Measurements from ENCODE around the gene C7orf33.
"Not testable (repeated sequence)": the region's sequence is repeated elsewhere in the genome, so short reads cannot be mapped to it uniquely, and the experiment has no call there.

Gene C7orf33

DNA sequence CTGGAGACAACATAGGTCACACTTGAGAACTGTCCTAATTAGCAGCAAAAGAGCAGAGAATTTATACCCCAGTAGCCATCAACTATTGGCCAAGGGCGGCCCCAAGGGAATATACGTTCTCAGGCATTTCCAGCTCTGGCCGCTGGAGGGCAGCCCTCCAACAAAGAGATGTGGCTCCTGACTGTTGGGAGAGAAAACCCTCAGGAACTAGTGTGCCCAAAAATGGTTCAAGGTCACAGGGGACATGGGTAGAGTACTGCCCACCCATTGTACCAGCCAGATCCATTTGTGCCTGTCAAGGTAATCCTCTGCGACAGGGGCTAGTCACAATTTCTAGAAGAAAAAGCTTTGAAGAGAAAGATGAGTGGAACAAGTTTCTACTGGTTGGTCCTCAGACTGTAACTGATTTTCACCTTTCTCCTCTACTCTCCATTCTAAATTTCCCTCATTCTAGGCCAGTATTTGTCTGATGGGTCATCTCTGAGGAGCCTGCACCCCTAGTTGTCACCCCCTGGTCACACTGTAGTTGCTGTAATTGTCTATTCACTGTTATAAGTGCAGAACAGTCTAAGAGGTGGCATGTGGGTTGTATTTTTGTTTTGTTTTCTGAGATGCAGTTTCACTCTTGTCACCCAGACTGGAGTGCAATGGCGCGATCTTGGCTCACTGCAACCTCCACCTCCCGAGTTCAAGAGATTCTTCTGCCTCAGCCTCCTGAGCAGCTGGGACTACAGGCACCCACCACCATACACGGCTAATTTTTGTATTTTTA, 14.7 kb upstream of the C7orf33 start:
- H3K4me3 ChIP-seq (ENCODE audit: low read depth, low read length): no peak overlapping the region
- peak; percentile 11 for DNase-seq (ENCODE audit: low read depth)

DNA sequence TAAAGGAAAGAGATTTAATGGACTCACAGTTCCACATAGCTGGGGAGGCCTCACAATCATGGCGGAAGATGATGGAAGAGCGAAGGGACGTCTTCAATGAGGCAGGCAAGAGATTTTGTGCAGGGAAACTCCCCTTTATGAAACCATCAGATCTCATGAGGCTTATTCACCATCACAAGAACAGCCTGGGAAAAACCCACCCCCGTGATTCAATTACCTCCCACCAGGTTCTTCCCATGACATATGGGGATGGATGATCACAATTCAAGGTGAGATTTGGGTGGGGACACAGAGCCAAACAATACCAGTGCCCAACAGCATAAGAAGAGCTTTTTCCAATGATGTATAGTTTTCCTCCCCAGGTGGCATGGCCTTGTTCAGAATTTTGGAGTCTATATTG, 11.2 kb upstream of the C7orf33 start:
- no peak for DNase-seq (ENCODE audit: low read depth)

DNA sequence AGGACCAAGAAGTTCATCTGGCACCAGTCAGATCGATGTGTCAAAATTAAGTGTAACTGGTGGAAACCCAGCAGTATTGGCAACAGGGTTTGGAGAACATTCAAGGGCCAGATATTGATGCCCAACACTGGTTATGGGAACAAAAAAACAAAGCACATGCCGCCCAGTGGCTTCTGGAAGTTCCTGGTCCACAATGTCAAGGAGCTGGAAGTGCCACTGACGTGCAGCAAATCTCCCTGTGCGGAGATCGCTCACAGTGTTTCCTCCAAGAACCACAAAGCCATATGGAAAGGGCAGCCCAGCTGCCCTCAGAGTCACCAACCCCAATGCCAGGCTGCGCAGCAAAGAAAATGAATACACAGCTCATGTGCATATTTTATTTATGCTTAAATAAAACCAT, 10.1 kb upstream of the C7orf33 start:
- DNase-seq (ENCODE audit: low read depth): no peak
- no peak overlapping the region for H3K4me3 ChIP-seq (ENCODE audit: low read depth, low read length)

More for the DNA sequence above, 11.2 kb upstream of the C7orf33 start:
- H3K4me3 ChIP-seq (ENCODE audit: low read depth, low read length): no peak overlapping the region

- no peak overlapping the region for H3K4me3 ChIP-seq (ENCODE audit: low read depth, low read length)
- no peak for DNase-seq (ENCODE audit: low read depth)
Observed at GRCh38 chr7:148581624-148582023, 8.9 kb upstream of the C7orf33 start.

DNA sequence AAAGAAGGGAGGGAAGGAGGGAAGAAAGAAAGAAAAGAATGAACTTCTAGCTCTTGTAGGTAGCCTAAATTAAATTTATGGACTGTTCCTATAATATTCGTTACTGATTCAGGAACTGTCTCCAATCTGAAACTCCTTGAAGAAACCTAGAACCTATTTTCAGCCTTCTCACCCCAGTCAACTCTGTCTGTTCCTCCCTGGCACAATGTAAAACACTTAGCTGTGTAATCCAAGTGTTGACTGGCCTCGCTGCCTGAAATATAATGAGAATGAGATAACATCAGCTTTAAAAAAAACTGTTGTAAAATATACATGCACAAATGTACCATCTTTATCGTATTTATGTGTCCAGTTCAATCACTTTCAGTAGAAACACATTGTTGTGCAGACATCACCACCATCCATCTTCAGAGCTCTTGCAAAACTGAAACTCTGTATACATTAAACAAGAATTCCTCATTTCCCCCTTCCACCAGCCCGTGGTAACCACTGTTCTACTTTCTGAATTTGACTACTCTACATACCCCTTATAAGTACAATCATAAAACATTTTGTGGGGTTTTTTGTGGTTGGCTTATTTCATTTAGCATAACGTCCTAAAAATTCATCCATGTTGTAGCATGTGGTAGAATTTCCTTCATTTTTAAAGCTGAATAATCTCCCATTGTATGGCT, 6.3 kb upstream of the C7orf33 start:
- H3K4me3 ChIP-seq (ENCODE audit: low read depth, low read length): no peak overlapping the region
- DNase-seq (ENCODE audit: low read depth): no peak

DNA sequence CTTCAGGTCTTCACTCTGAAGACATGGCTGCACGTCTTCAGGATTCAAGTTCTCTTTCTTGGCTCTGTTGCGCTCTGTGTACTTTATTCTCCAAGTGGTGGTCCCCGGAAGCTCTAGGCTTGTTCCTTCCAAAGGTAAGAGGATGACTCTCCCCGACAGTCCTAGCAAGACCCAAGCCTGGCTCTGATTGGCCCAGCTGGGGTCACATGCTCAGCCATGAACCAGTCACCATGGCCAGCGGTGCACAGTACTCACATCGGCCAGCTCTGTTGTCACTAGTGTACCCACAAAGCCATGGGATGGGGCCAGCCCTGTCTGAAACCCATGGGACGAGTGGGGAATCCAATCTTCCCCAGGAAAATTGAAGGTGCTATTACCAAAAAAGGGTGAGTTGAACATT, 5.2 kb upstream of the C7orf33 start:
- H3K4me3 ChIP-seq (ENCODE audit: low read depth, low read length): no peak overlapping the region
- DNase-seq (ENCODE audit: low read depth): no peak

DNA sequence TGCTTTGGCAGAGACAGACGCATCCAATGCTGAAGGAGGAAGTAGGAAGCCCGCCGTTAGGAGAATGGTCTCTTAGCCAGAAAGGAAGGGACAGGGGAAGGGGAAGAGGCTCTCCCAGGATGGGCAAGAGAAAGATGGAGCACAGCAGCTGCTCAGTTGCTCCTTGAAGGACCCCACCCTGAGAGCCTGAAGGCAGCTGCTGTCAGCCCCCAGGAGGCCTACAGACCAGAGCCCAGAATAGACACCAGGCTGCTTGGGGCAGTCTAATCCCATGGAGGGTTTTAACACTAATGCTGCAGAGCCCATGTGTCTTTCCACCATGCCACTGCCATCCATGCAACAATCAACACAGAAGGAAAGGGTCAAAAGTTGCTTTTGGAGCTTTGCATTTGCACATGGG, 3.5 kb upstream of the C7orf33 start:
- no peak overlapping the region for H3K4me3 ChIP-seq (ENCODE audit: low read depth, low read length)
- DNase-seq (ENCODE audit: low read depth): no peak

DNA sequence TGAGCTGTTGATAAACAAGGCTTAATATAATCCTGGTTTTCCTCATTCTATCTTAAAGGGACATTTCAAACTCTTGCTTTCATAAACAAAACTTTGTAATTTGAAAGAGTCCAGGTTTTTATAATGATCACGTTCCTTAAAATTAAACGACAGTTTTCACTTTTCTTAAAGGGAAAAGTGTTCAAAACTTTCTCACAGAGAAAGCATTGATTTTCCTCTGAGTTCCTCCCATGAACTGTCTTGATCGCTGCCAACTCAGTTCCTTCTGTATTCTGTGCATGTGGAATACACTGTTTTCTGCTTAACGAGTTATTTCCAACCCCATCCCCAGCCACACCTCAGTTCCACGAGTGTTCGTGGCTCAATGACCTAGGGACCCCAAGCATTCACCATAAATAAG, 2.4 kb upstream of the C7orf33 start:
- no peak overlapping the region for H3K4me3 ChIP-seq (ENCODE audit: low read depth, low read length)
- no peak for DNase-seq (ENCODE audit: low read depth)

GRCh38 chr7:148588670-148589131, 1.9 kb upstream of the C7orf33 start:
- DNase-seq (ENCODE audit: low read depth): no peak

GRCh38 chr7:148589640-148590039, 926 bp upstream of the C7orf33 start:
- H3K4me3 ChIP-seq (ENCODE audit: low read depth, low read length): no peak overlapping the region
- DNase-seq (ENCODE audit: low read depth): no peak

More at GRCh38 chr7:148588670-148589131, 1.9 kb upstream of the C7orf33 start:
- H3K4me3 ChIP-seq (ENCODE audit: low read depth, low read length): no peak overlapping the region

- not testable (repeated sequence) for DNase-seq (ENCODE audit: low read depth); H3K4me3 ChIP-seq (ENCODE audit: low read depth, low read length)
Observed at GRCh38 chr7:148596354-148596753, 5.8 kb downstream of the C7orf33 start.

GRCh38 chr7:148598351-148598750, 7.8 kb downstream of the C7orf33 start:
- H3K4me3 ChIP-seq (ENCODE audit: low read depth, low read length): no peak overlapping the region
- no peak for DNase-seq (ENCODE audit: low read depth)

- DNase-seq (ENCODE audit: low read depth): no peak
- H3K4me3 ChIP-seq (ENCODE audit: low read depth, low read length): no peak overlapping the region
Observed at GRCh38 chr7:148605350-148605749, 14.8 kb downstream of the C7orf33 start.

- DNase-seq (ENCODE audit: low read depth): no peak
Observed at GRCh38 chr7:148607151-148607661, 16.6 kb downstream of the C7orf33 start.

GRCh38 chr7:148609045-148609725, 18.6 kb downstream of the C7orf33 start:
- H3K4me3 ChIP-seq (ENCODE audit: low read depth, low read length): no peak overlapping the region
- DNase-seq (ENCODE audit: low read depth): no peak

More at GRCh38 chr7:148607151-148607661, 16.6 kb downstream of the C7orf33 start:
- no peak overlapping the region for H3K4me3 ChIP-seq (ENCODE audit: low read depth, low read length)

DNA sequence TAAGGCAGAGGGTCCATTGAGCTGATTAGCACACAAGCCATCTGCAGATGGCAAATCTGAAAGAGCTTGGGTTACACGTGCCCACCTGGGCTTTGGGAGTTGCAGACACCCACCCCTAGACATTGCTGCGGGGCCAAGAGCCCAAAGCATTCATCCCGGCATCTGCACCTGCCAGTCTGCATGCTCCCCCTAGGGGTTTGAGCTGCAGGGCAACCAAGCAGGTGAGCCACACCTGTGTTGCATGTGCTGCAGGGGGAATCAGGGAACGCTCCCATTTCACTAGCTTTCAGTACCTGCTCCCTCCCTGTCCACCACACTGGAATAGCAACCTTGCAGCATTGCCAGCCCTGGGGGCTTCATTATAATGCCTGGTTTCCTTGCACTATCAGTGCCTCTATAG, 21.1 kb downstream of the C7orf33 start:
- DNase-seq (ENCODE audit: low read depth): no peak

DNA sequence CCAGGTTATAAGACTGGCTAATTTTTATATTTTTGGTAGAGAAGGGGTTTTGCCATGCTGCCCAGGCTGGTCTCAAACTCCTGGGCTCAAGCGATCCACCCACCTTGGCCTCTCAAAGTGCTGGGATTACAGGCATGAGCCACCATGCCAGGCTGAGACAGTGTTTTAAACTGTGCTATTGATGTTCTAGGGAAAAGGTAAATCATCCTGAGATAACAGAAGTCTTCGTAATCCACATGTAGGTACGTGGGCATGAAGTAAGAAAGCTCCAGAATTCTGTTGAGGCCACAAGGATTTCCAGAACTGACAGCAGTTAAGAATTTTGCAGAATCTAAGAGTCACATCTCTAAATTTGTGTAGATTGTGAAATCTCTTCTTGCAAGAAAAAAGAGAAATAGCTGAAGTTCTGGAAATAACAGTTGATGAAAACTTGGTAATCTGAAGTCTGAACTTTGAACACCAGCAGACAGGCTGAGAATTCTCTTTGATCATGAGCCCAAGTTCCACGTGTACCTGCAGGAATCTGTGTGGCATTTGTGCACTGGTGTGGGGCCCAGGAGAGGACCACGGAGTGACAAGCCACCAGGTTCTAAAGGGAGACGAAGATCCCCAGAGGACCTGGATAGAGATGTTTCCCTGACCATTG, 24.6 kb downstream of the C7orf33 start:
- H3K4me3 ChIP-seq (ENCODE audit: low read depth, low read length): no peak overlapping the region
- no peak for DNase-seq (ENCODE audit: low read depth)

More for the DNA sequence above, 21.1 kb downstream of the C7orf33 start:
- no peak overlapping the region for H3K4me3 ChIP-seq (ENCODE audit: low read depth, low read length)

DNA sequence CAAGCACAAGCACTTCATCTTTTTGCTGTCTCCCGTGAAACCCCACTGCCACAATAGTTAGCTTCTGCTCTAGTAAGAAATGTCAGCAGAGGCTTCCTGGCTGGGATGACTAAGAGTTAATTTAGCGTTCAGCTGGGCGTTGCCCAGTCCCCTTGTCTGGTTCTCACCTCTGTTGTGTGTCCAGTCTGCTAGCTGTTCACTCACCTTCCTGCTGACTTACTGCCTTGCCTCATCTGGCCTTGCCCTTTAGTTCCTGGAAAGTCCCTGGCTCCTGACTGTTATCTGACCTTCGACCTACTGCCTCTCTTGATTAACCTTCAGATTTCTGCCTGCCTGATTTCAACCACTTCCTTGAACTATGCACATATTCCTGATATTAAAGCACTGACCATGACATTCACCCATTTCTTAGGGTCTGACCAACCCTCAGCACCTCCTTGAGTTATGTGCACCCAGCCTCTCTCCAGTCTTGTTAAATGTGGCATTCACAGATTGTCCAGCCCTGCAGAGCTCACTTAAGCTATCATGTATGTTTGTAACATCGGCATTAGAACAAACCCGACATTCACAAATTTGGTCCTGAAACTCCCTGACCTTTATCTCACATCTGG, 30.3 kb downstream of the C7orf33 start:
- no peak for DNase-seq (ENCODE audit: low read depth)
- H3K4me3 ChIP-seq (ENCODE audit: low read depth, low read length): no peak overlapping the region

DNA sequence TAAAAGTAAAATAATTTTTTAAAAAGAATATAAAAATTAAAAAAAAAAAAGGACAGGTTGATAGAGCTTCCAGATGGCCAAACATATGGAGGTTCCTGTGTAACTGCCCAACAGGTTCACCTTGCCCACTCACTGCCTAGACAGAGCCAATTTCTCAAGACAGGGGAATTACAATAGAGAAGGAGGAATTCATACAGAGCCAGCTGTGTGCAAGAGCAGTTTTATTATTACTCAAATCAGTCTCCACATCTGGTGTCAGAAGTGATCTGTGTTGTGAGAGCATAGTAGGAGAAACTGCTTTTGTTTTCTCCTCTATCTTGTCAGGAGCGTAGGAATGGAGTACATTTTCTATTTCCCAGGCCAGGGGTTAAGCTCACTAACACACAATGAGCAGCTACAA, 31.0 kb downstream of the C7orf33 start:
- no peak overlapping the region for H3K4me3 ChIP-seq (ENCODE audit: low read depth, low read length)
- no peak for DNase-seq (ENCODE audit: low read depth)
